HG03460 (cell line): ENCODE measurements around the gene WWOX.

Experiments
- ATAC-seq: cut with Tn5 transposase; IDR thresholded peaks from one replicate; pipeline ENCODE4 v1.9.1; 2021; ENCODE audit not compliant: unreplicated experiment

The WWOX gene

DNA sequence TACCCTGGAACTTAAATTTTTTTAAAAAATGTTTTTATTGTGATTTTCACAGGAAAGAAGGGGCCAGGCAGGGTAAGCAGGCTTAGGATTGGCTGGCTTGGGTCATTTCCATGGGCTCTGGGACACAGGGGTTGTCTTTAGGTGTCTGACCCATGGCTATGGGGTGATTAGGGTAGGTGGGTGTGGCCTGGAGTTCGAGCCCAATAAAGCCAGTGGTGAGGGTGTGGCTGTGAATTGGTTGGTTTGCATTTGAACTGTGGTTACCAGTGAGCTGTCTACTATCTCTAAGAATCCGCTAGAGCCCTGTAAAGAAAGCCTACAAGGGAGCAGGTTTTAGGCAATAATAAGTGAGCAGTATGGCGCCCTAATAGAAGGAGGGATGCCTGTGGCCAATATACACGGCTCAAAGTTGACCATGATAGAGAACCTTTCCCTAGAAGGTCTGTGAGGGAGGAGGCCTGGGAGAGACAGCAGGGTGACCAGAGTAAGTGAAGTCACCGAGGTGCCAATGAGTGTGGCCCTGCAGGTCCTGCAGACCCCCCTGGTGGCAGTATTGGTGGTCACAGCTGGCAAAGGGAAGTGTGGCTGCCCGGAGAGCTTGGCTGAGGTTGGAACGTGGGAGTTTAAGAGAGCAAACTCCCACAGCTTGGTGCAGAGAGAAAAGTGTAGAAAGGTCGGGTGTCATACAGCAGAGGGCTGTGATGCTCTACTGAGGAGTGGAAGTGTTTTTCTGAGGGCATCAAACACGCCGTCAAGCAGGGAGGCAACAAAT, 454.0 kb downstream of the WWOX start:
- ATAC-seq = no peak

DNA sequence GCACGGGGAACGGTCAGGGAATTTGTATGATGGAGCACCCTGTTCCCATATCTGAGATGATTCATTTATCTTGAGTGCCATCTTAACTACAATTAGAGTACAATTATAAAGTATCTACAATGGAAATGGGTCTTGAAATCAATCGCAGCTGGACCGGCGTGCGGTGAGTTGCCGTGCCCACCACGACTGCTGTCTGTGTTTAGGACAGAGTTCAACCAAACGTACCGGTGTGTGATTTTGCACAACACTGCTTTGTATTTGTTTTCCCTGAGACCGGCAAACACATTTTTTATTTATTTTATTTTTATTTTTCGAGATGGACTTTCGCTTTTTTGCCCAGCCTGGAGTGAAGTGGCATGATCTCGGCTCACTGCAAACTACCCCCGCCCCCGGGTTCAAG, 457.0 kb downstream of the WWOX start:
- ATAC-seq = no peak

DNA sequence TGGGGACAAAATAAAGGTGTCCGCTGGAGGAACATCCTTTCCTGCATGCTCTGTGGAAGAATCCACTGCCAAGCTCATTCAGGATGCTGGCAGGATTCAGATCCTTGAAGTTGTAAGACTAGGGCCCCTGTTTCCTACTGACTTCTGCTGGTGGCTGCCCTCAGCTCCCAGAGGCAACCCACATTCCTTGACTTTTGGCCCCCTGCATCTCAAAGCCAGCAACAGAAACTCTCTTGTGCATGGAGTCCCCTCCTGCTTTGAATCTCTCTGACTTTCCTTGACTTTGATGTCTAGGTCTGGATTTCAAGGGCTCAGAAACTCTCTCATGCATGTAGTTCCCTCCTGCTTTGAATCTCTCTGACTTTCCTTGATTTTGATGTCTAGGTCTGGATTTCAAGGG, 461.5 kb downstream of the WWOX start:
- no peak for ATAC-seq

DNA sequence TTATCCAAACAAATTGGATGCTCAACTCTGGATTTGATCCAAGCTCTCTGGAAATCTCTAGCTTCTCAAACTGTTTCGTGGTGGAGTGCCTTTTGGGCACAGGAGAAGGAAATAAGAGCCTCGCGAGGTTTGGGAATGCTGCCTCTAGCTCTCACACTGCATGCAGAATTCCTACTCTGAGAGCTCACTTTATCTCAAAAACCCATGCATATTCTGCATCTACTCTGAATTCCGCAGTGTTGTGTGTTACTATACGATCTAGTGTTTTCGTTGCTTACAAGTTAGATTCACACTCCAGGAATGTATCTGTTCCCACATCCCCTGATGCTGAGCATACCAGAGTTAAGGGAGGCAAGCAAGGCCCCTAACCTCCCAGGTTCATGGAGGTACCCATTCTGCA, 462.7 kb downstream of the WWOX start:
- no peak for ATAC-seq

DNA sequence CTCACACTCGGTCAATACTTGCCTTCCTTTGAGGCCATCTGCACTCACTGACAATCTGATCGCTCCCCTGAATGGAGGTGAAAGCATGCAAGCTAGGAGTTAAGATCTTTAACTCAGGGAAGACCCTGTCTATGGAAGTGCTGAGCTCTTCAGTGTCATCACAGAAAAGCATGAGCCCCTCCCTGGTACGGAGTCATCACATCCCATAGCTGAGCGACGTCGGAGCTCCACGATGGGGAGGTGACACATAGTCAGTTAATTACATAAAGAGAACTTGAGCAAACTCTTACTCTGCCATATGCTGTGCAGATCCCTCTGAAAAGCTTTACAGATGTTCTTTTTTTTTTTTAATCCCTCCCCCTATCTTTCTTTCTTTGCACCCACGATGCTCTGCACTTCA, 463.2 kb downstream of the WWOX start:
- no peak for ATAC-seq

DNA sequence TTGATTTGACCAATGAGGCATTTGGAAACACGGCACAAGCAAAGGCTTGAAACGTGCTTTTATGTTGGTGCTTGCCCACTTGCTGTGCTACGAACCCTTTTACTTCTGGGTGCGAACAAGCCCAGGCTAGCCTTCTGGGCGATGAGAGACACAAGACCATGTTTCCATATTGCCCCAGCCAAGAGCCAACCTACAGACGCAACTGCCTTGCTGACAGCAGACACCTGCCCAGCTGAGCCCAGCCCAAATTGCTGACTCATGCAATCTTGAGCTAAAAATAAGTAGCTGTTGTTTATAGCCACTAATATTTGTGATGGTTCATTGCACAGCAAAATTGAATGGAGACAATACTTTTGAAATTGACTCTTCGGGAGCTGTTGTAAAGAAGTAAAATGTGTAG, 464.5 kb downstream of the WWOX start:
- no peak for ATAC-seq

DNA sequence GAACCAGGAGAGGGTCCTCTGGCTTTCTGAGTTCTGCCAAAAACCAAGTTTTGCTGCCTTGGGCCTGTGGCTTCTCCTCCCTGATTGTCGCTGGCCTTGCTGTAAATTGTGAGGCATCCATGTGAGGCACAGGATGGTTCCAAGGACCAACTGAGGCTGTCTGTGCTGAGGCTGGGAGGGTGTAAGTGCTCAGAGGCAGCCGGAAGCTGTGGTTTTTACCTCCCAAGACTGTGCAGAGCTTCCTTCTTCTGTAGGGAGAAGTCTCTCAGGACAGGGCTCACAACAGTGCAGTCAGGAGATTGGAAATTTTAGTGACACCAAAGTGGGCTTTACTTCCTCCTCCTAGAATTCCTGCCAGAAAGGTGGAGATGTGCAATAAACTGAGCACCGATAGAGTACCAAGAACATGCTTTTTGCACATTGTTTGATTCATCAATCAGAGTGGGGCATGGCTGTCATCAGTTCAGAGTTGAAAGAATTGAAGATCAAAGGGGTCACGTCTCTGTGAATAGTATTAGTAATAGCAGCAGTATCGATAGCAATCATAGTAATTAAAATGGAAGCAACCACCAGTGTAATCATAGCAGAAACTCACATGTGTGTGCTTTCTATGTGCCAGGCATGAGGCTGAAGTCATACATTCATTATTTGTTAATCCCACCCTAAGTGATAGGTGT, 467.1 kb downstream of the WWOX start:
- no peak for ATAC-seq

DNA sequence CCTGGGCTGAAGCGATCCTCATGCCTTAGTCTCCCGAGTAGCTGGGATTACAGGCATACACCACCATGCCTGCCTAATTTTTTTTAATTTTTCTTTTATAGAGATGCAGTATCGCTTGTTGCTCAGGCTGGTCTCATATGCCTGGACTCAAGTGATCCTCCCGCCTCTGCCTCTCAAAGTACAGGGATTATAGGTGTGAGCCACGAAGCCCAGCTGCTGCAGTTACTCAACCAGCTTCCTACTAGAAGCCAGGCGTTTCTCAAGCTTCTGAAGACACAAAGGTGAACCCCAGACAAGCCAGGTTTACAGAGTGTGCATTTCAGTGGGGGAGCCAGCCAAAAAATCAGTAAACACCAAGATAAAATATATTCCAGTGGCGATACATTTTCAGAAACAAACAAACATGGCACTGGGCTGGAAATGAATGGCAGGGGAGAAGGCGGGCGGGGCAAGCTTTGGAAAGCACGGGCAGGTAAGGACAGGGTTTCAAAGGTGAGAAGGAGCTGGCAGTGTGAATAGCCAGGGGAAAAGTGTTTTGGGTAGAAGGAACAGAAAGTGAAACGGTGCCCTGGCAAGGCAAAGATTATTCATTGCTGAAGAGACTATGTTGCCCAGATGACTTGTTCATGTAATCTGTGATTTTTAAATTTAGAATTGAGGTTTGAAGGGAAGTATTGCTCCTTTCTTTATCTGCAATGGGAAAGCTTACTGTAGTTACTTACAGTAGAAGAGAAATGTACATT, 471.1 kb downstream of the WWOX start:
- no peak for ATAC-seq

DNA sequence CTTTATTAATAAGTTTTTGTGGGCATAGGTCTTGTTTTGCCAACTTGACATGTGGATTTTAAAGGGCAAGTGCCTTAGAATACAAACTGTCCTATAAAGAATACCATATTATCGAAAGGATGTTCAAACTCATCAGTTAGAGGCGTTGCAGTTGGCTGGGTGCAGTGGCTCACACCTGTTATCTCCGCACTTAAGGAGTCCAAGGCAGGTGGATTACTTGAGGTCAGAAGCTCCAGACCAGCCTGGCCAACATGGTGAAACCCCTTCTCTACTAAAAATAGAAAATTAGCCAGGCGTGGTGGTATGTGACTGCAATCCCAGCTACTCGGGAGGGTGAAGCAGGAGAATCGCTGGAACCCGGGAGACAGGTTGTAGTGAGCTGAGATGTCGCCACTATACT, 472.0 kb downstream of the WWOX start:
- ATAC-seq = no peak

DNA sequence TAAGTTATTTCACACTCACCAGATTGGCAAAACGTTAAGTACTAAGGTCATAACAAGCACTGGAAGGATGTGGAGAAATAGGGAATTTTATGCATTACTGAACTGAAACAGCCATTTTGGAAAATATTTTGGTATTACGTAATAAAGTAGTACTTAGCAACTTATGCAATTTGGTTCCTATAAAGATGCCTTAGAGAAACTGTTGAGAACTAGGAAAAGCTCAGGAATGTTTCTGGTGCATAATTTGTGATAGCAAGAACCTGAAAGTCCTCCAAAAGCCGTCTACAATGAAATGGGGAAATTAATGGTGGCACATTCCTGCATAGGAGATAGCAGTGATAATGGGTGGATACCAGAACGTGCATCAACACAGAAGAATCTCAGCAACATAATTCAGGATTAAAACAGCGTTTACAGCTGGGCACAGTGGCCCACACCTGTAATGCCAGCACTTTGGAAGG, 472.5 kb downstream of the WWOX start:
- no peak for ATAC-seq

DNA sequence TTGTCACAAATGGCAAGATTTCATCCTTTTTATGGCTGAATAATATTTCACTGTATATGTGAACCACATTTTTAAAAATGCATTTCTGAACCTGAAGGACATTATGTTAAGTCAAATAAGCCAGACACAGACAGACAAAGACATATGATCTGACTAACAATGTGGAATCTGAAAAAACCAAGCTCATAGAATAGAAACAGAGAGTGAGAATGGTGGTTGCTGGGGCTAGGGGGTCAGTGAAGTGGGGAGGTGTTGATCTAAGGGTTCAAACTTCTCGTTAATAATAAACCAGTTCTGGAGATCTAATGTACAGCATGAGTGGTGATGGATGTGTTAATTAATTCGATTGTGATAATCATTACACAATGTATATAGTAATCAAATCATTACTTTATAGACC, 475.1 kb downstream of the WWOX start:
- no peak for ATAC-seq

DNA sequence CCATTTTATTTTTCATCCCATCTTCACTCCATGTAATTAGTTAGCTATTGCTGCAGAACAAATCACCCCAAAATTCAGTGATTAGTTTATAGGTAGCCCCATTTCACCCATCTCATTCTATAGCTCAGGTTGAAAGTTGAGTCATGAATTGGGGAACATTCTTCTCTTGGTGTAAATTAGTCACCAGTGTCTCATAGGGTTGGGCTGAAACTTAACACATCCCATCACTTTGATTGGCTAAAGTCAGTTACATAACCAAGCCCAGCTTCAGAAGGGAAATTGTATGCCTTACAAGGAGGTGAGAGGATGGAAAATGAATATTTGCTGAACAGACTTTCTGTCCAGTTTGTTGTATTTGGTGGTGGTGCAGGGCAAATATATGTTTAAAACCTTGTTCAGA, 477.5 kb downstream of the WWOX start:
- no peak for ATAC-seq

DNA sequence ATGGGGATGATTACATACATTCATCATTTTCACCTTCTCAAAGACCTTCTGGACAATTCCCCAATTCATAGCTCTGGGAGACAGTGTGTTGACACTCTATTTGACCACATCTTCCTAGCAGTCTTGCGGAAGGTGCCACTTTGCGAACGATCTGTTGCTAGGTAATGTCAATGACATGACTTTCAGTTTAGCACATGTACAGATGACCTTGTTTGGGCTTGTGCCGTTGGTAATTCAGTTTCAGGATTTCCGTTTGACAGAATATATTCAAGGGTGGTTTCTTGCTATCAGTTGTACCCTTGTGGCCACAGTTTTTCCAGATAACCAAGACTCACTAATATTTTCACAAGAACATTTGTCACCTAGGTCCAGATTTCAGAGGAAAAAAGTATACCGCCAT, 478.2 kb downstream of the WWOX start:
- ATAC-seq = no peak

DNA sequence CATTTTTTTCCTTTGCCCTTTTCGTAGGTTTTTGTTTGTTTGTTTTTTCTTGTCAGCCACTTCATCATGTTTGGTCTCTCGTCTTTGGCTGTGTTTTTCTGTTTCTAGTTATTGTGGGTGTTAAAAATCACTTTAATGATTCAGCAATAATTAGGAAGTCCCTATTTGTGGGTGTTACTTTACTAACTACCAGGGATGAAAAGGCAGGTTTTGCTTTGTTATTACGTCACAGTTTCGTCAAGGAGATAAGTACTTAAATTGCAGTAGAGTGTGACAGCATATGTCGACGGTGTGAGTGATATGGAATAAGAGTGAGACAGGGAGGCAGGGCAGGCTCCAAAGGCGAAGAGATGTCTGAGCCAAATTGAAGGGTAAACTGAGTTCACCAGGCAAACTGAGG, 479.6 kb downstream of the WWOX start:
- ATAC-seq = no peak

DNA sequence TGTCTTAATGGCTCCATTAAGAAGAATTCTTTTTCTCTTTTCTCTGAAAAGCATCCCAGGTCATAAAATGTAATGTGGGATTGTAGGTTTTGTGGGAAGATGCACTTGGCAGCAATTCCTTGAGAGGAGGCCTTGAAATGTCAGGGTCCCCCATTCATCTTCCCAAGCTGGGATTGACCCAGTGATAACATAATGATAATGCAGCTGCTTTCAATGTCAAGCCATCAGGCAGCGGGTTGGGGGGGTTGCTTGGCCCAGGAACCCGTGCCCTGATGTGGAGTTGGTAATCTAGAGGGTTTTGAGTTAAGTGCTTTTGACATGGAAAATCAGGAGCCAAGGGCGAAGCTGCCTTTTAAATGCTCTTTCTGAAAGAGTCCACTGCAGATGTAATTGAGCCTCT, 484.0 kb downstream of the WWOX start:
- no peak for ATAC-seq

DNA sequence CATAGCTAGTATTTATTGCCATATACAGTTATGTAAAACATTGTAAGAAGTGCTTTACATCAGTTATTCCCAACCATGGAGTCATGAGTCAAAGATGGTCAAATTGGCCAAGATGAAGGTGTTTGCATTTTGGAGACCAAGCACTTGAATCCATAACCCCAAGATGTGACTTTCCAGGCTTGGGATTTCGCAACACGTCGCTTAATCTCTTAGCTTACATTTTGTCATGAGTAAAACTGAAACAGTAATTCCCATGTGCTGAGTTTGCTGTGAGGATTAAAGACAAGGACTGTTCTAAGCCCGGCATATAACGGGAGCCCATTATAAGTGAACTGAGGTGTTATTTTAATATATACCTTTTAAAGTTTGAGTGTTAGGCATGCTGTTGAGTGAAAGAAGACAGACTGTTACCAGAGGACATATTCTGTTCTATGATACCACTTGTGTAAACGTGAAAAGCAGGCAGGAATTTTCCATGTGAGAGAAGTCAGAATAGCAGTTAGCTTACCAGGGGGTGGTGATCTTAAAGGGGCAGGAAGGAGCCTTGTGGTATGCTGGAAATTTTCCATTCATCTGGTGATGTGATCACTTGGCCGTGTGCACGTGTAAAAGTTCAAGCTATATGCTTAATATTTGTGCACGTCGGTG, 484.9 kb downstream of the WWOX start:
- ATAC-seq = no peak

DNA sequence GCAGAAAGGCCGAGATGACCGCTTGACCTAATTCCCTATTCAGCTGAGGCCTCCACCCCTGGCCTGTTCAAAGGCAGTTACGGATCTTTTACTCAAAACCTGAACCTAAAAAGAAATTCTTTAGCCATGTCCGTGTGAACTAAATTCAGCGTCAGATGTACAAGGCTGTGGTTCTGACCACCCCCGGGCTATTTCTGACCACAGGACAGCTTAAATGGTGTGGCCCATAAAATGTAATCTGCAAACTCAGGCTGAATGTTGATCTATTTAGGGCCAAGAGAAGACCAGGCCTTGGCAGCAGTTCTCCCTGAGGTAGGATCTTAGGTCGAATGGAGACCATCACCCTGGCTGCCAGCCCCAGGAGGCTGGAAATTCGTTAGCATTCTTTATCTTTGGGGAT, 485.5 kb downstream of the WWOX start:
- no peak for ATAC-seq

DNA sequence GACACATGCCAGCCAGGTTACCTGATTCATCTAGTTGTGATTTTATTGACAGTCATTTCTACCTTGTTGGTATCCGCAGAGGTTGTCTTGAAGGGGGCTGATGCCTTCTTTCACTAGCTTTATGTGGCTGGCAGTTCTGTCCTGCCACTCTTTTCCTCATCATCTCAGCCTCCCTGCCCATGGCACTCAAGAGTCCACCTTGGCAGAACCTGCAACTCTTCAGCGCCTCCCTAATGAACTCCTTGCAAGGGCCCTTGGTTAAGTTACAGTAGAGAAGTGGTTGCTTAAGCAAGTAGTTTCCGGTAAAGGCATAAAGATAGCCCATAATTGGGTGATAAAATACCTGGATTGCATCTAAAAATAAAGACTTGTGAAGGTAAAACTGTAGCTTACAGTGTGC, 489.9 kb downstream of the WWOX start:
- ATAC-seq = no peak

DNA sequence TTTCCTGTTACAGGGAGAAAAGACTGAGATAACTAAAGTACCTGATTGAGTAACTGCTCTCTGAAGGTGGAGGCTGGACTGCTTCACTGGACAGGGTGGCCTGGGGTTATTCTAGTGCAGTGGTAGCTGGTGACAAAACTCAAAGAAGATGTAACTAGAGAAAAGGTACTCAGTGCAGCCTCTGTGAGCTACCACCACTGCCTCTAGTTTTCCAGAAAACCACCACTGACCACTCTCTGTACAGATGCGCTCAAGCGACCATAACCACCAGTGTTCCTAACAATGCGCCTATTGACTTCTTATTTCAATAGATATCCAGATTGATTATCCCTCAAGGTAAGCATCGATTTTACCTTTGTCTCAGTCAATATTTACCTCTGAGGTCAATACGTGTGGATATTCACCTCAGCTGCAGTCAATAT, 492.2 kb downstream of the WWOX start:
- ATAC-seq = no peak

DNA sequence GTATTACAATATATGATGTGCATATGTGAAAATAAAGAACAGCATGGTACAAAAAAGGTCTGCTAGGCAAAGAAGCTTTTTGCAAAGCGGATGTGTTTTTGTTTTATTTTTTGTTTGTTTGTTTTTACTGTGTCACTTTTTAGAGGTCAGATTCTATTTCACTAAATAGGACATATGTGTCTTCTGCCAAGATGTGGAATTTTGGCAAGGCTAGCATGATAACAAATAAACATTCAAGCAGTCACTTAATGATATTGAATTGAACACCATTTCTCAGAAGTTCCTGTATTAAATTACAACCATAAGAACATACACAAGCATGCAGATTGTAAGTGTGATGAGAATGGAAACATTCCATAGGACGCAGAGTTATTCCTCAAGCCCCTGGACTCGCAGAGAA, 492.7 kb downstream of the WWOX start:
- no peak for ATAC-seq

DNA sequence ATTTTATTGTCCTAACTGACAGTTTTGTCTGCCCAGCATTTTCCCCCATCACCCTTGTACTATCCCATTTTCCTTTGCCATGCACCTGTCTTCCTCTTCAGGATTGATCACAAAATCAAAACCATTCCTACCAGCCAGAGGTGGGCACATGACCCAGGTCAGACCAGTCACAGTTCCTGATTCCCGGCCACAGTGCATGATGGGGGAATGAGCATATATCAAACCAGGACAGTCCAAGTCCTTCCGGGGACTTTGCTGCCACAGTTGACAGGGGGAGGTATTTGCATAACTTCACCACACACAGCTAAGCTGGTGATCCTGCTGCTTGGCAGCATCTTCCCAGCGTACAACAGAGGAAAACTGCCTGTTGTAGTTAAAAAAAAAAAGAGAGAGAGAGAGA, 493.9 kb downstream of the WWOX start:
- ATAC-seq = no peak

DNA sequence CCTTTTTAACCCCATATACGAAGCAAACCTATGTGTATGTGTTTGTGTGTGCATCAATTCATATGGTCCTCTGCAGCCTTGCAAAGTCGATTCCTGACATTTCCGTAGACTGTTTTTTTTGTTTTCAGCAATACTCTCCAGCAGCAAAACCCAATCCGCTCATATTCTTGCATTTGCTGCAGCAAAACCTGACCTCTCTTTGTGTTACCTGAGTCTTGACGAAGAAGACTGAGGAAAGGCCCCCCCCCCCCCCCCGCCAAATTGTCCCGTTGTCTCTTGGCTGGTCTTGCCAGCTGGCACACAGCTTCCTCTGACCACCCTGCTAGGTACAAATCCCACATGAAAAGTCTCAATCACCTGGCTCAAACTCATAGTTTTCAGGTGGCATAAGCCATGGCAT, 494.7 kb downstream of the WWOX start:
- no peak for ATAC-seq
